GM12891 (cell line): ENCODE results near the gene TK2.
"Not testable (repeated sequence)": the region's sequence is repeated elsewhere in the genome, so short reads cannot be mapped to it uniquely, and the experiment has no call there.

Source experiments
- DNase-seq: peaks from one replicate; pipeline ENCODE4 v3.0.0; 2011; ENCODE audit warnings: low spot score; ENCODE audit not compliant: insufficient read length
- FAIRE-seq: peaks from 2 replicates; lab custom pipeline; 2011; peaks lifted over from hg19 to GRCh38; lab: Jason Lieb, UNC
- PAX5 ChIP-seq: IDR thresholded peaks from 2 replicates; pipeline ENCODE4 v1.6.1; 2011; ENCODE audit warnings: low read length, moderate library complexity, mild to moderate bottlenecking; ENCODE audit not compliant: insufficient read depth, severe bottlenecking
- POLR2A ChIP-seq: IDR thresholded peaks from 2 replicates; pipeline ENCODE4 v1.6.1; 2011; ENCODE audit warnings: low read depth, low read length, control low read depth
- POLR2AphosphoS5 ChIP-seq: IDR thresholded peaks from 2 replicates; pipeline ENCODE4 v1.6.1; 2011; ENCODE audit warnings: low read depth, low read length, control low read depth
- POU2F2 ChIP-seq: IDR thresholded peaks from 2 replicates; pipeline ENCODE4 v1.6.1; 2011; ENCODE audit warnings: low read depth, mild to moderate bottlenecking, control low read depth, low read length, moderate library complexity
- SPI1 ChIP-seq: IDR thresholded peaks from 2 replicates; pipeline ENCODE4 v1.6.1; 2011; ENCODE audit warnings: low read depth, low read length, control low read depth
- TAF1 ChIP-seq: IDR thresholded peaks from 2 replicates; pipeline ENCODE4 v1.6.1; 2011; ENCODE audit warnings: low read depth, low read length, control low read depth

Gene TK2

DNA sequence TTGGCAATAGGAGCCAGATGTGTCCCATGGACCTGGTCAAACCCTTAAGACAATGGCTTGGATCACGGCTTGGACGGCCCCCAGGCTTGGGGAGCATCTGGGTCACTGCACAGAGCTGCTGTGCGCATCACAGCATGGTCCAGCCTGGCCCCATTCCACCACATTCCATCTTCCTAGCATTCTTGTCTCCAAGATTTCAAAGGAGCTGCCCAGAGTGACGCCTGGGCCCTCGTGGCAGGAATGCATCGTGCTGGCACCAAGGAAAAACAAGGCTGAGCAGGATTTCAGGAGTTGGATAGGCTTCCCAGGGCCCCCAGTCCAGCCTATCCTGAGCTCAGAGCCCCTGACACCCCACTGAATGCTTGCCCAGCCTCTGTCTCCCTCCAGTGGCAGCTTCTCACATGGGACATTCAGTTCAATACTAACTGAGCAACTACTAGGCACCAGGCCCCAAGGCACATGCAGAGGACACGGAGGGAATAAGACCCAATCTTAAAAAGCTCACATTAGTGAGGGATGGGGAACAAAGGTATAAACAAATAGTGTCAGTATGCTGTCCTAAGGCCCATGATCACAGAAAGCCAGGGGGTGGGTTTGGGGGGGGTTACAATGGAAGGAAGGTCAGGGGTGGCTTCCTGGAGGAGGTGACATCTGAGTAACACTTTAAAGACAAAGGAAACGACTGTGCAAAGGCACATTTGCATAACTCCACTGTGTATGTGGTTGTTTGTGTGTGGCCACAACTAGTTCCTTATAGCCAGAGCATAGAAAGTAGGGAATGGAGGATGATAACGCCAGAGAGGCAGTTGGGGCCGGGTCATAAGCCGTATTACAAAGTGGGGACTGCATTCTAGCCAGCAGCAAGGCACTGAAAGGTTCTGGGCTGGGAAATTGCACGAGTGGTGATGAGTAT, 34.1 kb downstream of the TK2 start:
- TF ChIP-seq POU2F2, result peak; percentile 75; the same call in 1 of the 2 replicates
- no peak for TF ChIP-seq POLR2AphosphoS5
- no peak for TF ChIP-seq TAF1
- no peak for DNase-seq
- peak; percentile 50 for FAIRE-seq

DNA sequence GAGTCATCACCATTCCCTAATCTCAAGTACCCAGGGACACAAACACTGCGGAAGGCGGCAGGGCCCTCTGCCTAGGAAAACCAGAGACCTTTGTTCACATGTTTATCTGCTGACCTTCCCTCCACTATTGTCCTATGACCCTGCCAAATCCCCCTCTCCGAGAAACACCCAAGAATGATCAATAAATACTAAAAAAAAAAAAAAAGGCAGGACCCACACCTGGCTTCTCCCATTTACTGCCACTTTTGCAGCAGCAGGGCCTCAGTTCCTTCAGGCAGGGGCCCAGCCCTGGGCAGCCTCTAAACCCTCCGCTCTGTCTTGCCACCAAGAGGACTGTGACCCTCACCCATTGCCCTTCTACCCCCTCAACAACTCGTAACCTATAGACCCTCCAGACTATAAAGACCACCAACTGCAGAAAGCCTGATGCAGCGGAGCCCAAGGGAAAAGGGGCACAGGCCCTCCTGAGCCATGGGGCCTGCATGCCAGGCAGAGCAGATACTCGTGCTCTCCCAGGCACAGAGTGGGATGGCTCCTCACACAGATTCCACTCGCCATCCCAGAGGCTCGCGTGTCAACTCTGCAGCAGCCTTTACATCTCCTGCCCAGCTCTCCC, 34.8 kb downstream of the TK2 start:
- FAIRE-seq, DNase-seq: not testable (repeated sequence)

DNA sequence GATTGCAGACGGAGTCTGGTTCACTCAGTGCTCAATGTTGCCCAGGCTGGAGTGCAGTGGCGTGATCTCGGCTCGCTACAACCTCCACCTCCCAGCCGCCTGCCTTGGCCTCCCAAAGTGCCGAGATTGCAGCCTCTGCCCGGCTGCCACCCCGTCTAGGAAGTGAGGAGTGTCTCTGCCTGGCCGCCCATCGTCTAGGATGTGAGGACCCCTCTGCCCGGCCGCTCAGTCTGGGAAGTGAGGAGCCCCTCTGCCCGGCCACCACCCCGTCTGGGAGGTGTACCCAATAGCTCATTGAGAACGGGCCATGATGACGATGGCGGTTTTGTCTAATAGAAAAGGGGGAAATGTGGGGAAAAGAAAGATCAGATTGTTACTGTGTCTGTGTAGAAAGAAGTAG, 35.5 kb downstream of the TK2 start:
- FAIRE-seq, DNase-seq: not testable (repeated sequence)

DNA sequence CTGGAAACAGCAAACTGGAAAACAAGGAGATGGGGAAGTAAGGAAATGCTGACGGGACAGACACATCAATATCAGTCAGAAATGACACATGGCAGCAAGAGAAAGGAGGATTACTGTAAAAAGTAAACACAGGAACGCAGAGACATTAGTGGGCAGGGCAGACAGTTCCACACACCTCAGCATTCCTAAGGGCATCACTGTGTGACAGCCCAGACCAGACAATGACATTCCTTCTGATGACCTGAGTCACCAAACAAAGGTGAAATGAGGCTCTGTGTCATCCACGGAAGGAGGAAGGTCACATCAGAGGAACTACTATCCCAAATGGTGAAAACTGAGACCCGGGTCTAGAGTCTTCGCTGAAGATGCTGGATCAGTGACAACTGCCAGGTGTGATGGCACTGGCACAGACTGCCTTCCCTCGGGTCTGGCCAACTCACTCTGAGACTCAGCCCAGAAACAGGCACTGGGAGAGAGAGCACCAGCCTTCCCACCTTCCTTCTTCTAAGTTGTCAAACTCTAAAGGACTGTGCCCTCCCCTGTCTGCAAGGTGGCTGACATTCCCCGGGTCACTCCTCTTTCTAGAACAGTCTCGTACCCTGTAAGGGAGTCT, 36.7 kb downstream of the TK2 start:
- FAIRE-seq, result no peak
- TF ChIP-seq POLR2AphosphoS5 (no peak), POU2F2 (no peak), PAX5 (no peak)
- no peak for DNase-seq

DNA sequence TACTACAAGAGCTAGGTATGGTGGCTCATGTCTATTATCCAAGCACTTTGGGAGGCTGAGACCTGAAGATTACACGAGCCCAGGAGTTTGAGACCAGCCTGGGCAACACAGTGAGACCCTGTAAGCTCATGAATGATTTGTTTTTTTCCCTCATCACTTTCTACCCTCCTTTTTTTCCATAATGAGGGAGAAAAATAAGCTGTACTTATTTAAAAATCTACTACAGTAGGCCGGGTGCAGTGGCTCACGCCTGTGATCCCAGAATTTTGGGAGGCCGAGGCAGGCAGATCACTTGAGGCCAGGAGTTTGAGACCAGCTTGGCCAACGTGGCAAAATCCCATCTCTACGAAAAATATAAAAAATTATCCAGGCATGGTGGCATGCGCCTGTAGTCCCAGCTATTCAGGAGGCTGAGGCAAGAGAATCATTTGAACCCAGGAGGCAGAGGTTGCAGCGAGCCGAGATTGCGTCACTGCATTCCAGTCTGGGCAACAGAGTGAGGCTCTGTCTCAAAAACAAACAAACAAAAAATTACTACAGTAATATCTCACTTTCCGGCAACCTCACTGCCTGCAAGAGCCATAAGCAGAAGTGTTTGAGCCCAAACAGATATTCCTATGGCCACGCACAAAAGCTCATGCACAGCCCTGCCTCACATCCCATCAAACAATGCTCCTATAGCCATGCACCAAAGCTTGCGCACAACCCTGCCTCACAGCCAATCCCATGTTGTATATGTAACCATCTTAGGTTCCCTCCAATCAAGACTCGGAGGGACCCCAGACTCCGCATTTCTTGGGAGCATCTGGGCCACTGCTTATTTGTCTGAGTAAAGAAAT, 37.4 kb downstream of the TK2 start:
- FAIRE-seq (no peak), DNase-seq (no peak)

DNA sequence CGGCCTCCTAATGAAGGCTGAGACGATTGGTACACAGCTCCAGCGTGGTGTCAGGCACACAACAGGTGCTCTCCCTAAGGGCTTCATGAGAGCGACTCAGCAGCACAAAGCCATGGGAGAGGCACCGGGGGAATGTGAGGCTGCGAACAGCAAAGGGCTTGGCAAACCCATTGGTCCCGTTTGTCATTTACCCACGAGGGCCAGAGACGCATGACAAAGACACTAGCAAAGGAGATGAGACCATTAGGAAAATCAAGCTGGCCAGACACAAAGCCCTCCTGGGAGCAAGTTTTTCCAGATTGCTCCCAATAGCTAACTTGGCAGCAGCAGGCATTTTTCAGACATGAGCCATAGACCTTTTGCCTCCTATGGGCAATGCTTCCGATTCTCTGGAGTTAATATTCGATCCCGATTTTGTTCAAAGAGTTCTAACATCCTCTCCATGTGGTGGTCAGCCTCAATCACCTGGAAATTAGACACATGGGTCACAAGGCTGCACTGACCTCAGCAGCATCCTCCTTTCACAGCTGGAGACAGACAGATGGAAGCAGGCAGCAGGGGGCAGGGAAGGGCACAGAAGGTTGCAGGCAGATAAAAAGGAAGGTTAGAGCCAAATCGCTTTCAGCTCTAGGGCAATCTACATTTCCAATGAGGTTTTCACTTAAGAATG, 38.2 kb downstream of the TK2 start:
- DNase-seq (no peak), FAIRE-seq (no peak)
- no peak for TF ChIP-seq POLR2AphosphoS5

More for the DNA sequence above, 37.4 kb downstream of the TK2 start:
- TF ChIP-seq PAX5, result no peak
- no peak for TF ChIP-seq TAF1
- no peak for TF ChIP-seq SPI1
- no peak for TF ChIP-seq POU2F2
- no peak for TF ChIP-seq POLR2AphosphoS5
- no peak for TF ChIP-seq POLR2A

DNA sequence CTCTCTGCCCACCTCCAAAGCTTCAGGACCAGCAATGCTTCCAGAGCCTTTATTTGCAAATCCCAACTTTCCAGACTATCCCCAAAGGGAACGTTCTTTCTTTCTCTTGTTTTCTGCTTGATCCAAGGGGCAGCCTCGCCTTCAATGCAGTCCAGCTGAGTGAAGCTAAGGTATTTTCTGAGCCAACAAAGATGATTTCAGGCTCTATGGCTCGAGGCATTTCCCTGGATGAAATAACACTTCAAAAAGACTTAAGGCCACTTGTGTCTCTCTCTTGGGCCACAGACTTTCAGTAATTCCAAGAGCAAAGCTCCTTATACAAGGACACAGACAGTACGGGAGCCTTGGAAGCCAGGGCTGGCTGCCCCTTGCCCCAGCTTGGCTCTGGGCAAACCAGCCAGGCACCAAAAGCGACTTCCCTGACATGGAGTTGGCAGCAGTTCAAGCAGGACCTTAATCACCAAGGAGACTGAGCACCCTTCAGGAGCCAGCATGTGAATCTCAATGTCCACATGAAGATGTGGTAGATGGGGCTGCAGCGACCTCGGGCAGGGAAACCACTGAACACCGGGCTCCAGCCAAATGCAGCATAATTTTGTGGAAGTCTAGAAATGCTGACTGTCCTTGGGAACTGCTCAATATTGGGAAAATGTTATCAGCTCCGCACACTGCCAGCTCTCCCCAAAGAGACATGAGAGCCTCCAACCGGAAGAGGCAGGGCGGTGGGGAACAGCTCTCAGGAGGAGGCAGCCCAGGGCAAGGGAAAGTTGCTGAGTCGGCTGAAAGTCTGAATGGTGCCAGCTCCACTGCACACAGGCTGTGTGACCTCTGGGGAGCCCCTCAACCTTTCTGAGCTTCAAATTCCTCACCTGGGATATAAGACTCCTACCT, 39.0 kb downstream of the TK2 start:
- no peak for TF ChIP-seq SPI1
- no peak for TF ChIP-seq PAX5
- no peak for TF ChIP-seq POLR2AphosphoS5
- no peak for TF ChIP-seq TAF1
- TF ChIP-seq POLR2A, result no peak
- no peak for TF ChIP-seq POU2F2
- no peak for FAIRE-seq
- DNase-seq, result no peak

DNA sequence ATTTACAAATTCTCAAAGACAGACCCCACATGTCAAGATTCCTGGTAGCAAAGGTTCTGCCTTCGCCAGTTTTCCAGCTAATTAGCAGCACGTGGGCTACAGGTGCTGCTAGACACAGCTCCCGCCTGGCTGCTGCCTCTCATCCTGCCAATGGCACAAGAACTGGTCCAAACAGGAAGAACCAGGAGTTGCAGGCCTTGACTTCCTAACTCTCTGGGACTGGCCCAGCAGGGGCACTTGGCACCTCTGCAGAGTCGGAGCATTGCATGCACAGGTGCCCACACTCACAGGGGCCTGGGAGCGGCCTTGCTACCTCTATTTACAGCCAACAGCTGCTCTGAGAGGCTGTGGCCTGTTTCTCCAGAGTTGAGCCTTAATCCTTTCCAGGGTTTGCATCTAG, 39.6 kb downstream of the TK2 start:
- DNase-seq, result no peak

DNA sequence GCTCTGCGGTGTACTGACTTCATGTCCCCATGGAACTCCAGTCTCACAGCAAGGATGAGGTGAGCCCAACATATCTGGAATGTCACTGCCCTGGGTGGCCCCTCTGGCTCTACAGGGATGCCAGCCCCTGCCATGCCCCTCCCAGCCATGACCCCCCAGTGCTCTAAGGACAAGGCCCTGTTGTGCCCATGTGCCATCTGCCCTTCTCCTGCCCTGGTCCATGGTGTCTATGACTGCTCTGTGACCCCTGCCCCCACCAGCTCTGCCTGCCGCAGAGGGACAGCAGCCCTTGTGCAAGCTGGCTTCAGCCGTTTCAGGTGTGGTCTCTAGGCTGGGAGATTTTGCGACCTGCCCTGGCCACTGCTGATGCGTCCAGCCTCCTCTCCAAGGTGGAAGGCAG, 40.3 kb downstream of the TK2 start:
- no peak for DNase-seq
- FAIRE-seq, result no peak
- TF ChIP-seq POLR2A (no peak), SPI1 (no peak), PAX5 (no peak), TAF1 (no peak), POLR2AphosphoS5 (no peak), POU2F2 (no peak)

More for the DNA sequence above, 39.6 kb downstream of the TK2 start:
- no peak for TF ChIP-seq SPI1
- TF ChIP-seq POU2F2, result no peak
- no peak for TF ChIP-seq POLR2A
- TF ChIP-seq PAX5, result no peak
- no peak for TF ChIP-seq TAF1
- TF ChIP-seq POLR2AphosphoS5, result no peak
- no peak for FAIRE-seq
